ENCODE data around the gene ACTR3C. TPM values are rescaled to one million over a fixed set of nuclear protein-coding genes. Genes with fewer than 3 reads are reported as not detected.

The ACTR3C gene
- polyA plus RNA-seq, 1 of the 3 experiments (the other 2 are of a cell fraction) = 0.35 TPM

GRCh38 chr7:150314639-150315239, 8.6 kb downstream of the ACTR3C start:
- H3K27me3 ChIP-seq (ENCODE audit: insufficient read depth) = no peaks in the 10 kb centered on the region
- no peak for TF ChIP-seq JUND (IDR thresholded peaks at IDR 0.05)
- no peak for TF ChIP-seq FOSL2 (IDR thresholded peaks at IDR 0.05; ENCODE audit: borderline replicate concordance, low read depth)
- no peak for TF ChIP-seq USF2 (IDR thresholded peaks at IDR 0.05; ENCODE audit: borderline replicate concordance, low read depth, low read length)
- TF ChIP-seq EP300 (IDR thresholded peaks at IDR 0.05; ENCODE audit: borderline replicate concordance in 1 of 2, low read depth in 1 of 2, low read length in 1 of 2) = no peak
- no peak for TF ChIP-seq GABPA (IDR thresholded peaks at IDR 0.05; ENCODE audit: low read depth)
- TF ChIP-seq NFIC (IDR thresholded peaks at IDR 0.05; ENCODE audit: borderline replicate concordance) = no peak
- no peak for TF ChIP-seq NRF1 (IDR thresholded peaks at IDR 0.05; ENCODE audit: low read depth, low read length)
- TF ChIP-seq YY1 (IDR thresholded peaks at IDR 0.05; ENCODE audit: low read depth) = no peak
- no peak for TF ChIP-seq REST (IDR thresholded peaks at IDR 0.05; ENCODE audit: low read depth, low read length)
- no peak for TF ChIP-seq RAD21 (IDR thresholded peaks at IDR 0.05; ENCODE audit: low read length)
- TF ChIP-seq SMC3 (IDR thresholded peaks at IDR 0.05; ENCODE audit: low read depth, low read length) = no peak
- TF ChIP-seq RXRA (IDR thresholded peaks at IDR 0.05; ENCODE audit: borderline replicate concordance, low read depth) = no peak
- TF ChIP-seq TEAD4 (IDR thresholded peaks at IDR 0.05; ENCODE audit: borderline replicate concordance, insufficient read depth) = no peak
- TF ChIP-seq RCOR1 (IDR thresholded peaks at IDR 0.05; ENCODE audit: low read length) = no peak
- no peak for TF ChIP-seq RFX5 (IDR thresholded peaks at IDR 0.05; ENCODE audit: low read length)
- TF ChIP-seq FOXJ3 (CRISPR knock-in tag; IDR thresholded peaks at IDR 0.05) = no peak
- no peak for TF ChIP-seq TAF1 (IDR thresholded peaks at IDR 0.05; ENCODE audit: borderline replicate concordance, low read depth, low read length)
- TF ChIP-seq IRF3 (IDR thresholded peaks at IDR 0.05; ENCODE audit: low read depth, low read length) = no peak
- no peak for TF ChIP-seq GATA2 (CRISPR knock-in tag; IDR thresholded peaks at IDR 0.05)
- no peak overlapping the region for H3K4me3 ChIP-seq (ENCODE audit: low read depth in 2 of 2, low read length in 1 of 2)
- 91% methylated on average over 5 of the region's 5 CpGs for WGBS (ENCODE audit: low lambda C conversion rate)
- ChIA-PET CTCF (interaction anchor here (1.2 kb wide), 1 partner anchor 24 kb away, joined by 3 read pairs; no protein-coding TSS in a partner anchor), POLR2A (interaction anchor here (1.4 kb wide), 1 partner anchor 55 kb away, joined by 4 read pairs; no protein-coding TSS in a partner anchor)
- no peak overlapping the region for H2AFZ ChIP-seq (ENCODE audit: low read depth)
- H3F3A ChIP-seq (replicated peaks; ENCODE audit: insufficient read depth) = no peaks in the 10 kb centered on the region
- H3K36me3 ChIP-seq (replicated peaks in 1 of 2; ENCODE audit: control insufficient read depth in 1 of 2, insufficient read depth in 2 of 2, low read length in 1 of 2) = no peaks in the 10 kb centered on the region
- no peaks in the 10 kb centered on the region for H4K20me1 ChIP-seq (ENCODE audit: insufficient read depth)
- no peaks in the 10 kb centered on the region for H3K4me1 ChIP-seq (ENCODE audit: control insufficient read depth in 1 of 2, insufficient read depth in 2 of 2, low read depth in 1 of 2, low read length in 1 of 2)
- DNase-seq = no peak
- H3K9me3 ChIP-seq = no peaks in the 10 kb centered on the region
- H3K27ac ChIP-seq (ENCODE audit: low read depth in 2 of 2, low read length in 1 of 2) = no peak overlapping the region
- H3K9me2 ChIP-seq = no peaks in the 10 kb centered on the region
- no peak overlapping the region for H3K9ac ChIP-seq
- H3K4me2 ChIP-seq = no peak overlapping the region
- H3K79me2 ChIP-seq (ENCODE audit: insufficient read depth) = no peaks in the 10 kb centered on the region
